ENCODE measurements around the gene RCBTB1.
A peak's percentile ranks its signal among the peaks of the same experiment; 100 is the strongest.

The RCBTB1 gene

GRCh38 chr13:49512578-49512977 lies 72.8 kb downstream of the RCBTB1 start:
- no peak for DNase-seq (ENCODE audit: low read depth)

- no peak for DNase-seq (ENCODE audit: low read depth)
These were observed 81.4 kb downstream of the RCBTB1 start for GRCh38 chr13:49503951-49504350.

- DNase-seq (ENCODE audit: low read depth) = no peak
These were observed 82.4 kb downstream of the RCBTB1 start for GRCh38 chr13:49502954-49503353.

- no peak for DNase-seq (ENCODE audit: low read depth)
These were observed 85.3 kb downstream of the RCBTB1 start for GRCh38 chr13:49499889-49500660.

GRCh38 chr13:49498206-49498605 lies 87.2 kb downstream of the RCBTB1 start:
- no peak for DNase-seq (ENCODE audit: low read depth)

- no peak for DNase-seq (ENCODE audit: low read depth)
These were observed 88.1 kb downstream of the RCBTB1 start for GRCh38 chr13:49497272-49497671.

GRCh38 chr13:49496837-49497236 lies 88.5 kb downstream of the RCBTB1 start:
- DNase-seq (ENCODE audit: low read depth) = peak; percentile 29

- DNase-seq (ENCODE audit: low read depth) = peak; percentile 79
These were observed 89.3 kb downstream of the RCBTB1 start, which contains the start of gene PHF11 for GRCh38 chr13:49495783-49496762. Gene PHF11, plus strand, starts transcription at chr13:49495953. Its CDS starts 49 bp downstream, at chr13:49496002.

- no peak for DNase-seq (ENCODE audit: low read depth)
These were observed 90.7 kb downstream of the RCBTB1 start for GRCh38 chr13:49494645-49495044.

- no peak for DNase-seq (ENCODE audit: low read depth)
These were observed 96.8 kb downstream of the RCBTB1 start for GRCh38 chr13:49488563-49488962.

Measured in stimulated activated CD8-positive, alpha-beta memory T cell treated with anti-CD3 and anti-CD28 coated beads, Interleukin-12 subunit alpha, Interleukin-12 subunit beta, amount 100 ng/mL, for 4 hours (primary cell).